OCI-M1 (cell line): ENCODE results near the gene HOXD3.

ENCODE experiments used
- DNase-seq: peaks from one replicate; lab custom pipeline; 2025; lab: John Stamatoyannopoulos, UW

Gene HOXD3

DNA sequence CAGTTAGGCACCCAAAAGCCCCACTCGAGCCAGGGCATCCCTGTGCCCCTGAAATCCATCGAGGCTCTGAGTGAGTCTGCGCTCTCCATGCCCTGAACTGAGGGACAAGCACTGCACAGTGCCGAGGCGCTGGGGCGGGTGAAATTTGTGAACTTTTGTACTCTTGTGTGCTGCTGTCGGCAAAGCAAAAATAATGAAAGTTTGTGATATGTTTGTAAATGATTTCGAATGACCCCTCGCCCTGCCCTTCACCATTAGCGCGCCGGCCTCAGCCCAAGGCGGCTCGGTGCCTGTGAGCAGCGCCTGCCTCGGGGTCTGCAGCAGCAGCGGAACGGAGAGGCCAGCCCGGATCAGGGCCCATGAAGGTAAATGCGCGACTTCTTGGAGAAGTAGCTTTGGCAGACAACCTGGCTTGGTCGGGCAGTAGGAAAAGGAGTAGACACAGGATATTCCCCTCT is 7.6 kb upstream of the HOXD3 start:
- no peak for DNase-seq

DNA sequence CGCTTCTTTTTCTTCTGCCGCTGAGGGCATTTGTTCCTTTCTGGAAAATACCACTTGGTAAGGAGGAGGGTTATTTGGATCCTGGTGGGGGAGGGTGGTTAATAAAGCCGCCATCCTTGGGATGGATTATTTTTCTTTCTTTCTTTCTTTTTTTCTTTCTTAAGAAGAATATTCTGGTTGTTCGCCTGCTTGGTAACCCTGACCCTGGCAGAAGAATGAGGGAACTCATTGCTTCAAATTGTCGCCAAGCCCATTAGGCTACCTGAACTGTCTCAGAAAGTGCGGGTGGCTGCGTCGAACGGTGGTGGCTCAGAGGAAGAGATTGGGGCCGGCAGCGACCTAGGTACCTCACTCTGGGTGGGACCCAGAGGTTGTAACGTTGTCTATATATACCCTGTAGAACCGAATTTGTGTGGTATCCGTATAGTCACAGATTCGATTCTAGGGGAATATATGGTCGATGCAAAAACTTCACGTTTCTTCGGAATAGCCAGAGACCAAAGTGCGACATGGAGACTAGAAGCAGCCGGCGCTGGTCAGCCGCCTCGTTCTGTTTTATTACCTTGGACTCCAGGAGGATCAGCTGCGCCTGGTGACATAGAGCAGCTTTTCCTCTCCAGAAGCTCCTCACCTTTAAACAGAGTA is 7.0 kb upstream of the HOXD3 start:
- DNase-seq = no peak

DNA sequence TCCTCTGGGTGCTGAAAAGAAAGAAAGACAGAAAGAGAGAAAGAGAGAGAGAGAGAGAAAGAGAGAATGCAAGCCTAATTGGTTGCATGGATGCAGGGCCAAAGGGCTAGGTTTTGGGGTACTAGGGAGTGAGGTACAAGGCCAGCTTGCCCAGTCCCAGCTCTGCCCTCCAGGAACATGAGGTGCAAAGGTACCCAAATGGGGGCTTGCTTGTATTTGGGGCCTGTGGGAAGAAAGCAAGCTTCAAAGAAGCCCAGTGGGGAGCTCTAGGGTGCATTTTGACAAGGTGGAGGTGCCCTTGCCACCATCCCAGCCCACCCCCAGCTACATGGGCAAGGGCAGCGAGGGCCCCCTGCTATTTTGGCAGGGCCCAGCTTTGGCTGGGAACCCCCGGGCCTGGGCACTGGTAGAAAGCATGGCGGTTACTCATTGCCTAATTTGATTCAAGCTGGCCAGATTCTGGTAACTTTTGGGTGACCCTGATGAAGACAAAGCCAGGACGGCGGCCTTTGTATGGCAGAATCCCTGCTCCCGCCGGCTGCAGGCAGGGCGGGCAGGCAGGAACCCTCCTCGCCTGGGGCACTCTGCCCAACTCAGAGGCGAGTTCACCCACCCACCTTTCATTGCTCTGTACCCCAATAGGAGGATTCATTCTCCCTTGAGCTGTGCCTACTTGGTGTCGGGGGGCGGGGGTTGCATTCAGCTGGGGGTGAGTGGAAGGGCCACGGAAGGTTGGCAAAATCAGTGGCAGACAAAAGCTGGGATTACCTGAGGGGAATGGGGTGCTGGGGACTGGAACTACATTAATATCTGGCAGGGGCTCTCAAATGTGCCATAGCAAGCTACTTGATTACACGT is 6.3 kb upstream of the HOXD3 start:
- DNase-seq = no peak

DNA sequence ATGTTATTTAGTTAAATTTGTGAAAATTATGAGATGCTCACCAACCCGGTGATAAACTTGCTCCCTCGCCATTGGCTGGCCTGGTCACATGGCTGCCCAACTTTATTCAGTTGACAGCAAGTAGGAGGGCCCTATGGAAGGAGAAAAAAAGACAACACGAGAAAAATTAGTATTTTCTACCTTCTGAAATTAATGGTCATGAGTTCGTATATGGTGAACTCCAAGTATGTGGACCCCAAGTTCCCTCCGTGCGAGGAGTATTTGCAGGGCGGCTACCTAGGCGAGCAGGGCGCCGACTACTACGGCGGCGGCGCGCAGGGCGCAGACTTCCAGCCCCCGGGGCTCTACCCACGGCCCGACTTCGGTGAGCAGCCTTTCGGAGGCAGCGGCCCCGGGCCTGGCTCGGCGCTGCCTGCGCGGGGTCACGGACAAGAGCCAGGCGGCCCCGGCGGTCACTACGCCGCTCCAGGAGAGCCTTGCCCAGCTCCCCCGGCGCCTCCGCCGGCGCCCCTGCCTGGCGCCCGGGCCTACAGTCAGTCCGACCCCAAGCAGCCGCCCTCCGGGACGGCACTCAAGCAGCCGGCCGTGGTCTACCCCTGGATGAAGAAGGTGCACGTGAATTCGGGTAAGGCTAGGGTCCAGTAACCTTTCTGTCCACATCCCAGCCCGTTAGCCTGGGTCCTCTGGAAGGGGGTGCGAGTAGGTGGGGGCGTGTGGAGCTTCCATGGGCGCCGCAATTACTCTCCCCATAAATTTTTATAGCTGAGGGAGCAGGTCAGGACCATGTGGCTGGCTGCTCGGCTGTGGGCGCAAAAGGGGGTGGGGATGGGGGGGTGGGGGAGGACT is 5.4 kb upstream of the HOXD3 start, which contains the start of gene HOXD4:
HOXD4 (plus strand) TSS at position 109 of the 846 bp plus-strand sequence; CDS start at position 193, 84 bp downstream.
- DNase-seq = no peak

DNA sequence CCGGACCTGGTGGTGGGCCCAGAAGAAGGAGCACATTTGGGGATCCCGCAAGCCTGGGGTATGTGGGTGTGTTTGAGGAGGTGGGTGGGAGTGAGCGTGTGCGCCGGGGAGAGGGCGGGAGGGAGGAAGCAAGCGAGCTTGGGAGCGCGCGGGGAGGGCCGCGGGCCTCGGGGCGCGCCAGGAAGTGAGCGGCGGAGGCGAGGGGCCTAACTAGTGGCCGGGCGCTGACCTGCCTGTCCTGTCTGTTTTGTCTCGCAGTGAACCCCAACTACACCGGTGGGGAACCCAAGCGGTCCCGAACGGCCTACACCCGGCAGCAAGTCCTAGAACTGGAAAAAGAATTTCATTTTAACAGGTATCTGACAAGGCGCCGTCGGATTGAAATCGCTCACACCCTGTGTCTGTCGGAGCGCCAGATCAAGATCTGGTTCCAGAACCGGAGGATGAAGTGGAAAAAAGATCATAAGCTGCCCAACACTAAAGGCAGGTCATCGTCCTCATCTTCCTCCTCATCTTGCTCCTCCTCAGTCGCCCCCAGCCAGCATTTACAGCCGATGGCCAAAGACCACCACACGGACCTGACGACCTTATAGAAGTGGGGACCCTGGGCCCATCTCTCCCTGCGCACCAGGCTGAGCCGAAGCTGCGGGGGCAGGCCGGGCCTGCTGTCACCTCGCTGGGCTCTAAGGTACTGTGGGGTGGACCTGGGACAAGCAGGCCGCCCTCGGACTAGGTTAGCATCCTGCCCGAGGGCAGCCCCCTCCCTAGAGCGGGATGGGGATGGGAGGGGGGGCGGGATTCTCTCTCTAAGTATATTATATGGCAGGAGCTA is 4.5 kb upstream of the HOXD3 start:
- DNase-seq = no peak

DNA sequence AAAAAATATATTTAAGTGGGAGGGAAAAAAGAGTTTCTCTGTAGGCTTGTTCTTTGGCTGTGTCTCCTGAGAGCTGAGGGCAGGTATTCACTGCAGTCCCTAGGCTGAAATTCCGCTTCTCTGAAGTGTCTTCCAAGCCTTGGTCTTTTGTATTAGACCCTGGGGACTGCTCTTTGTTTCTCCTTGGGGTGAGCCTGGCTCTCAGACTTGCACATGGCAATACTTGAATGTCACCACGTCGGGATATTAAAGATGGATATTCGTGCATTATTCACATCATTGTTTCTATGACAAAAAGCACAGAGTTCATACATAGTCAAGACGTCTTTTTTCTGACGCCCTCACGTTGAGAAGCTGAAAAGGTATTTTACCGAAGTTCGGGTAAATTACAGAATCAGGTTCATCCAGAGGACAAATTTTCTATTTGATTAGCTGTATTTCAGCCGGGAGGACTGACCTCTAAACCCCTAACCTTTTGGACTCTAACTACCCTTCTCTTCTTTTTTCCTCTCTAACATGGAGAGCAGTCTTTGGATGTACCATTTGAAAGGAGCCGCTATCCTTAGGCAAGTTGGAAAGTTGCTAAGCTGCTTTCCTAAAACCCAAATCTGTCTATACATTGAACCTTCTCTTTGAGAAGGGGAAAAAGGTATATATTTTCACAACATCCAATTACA is 2.4 kb upstream of the HOXD3 start:
- DNase-seq = no peak

DNA sequence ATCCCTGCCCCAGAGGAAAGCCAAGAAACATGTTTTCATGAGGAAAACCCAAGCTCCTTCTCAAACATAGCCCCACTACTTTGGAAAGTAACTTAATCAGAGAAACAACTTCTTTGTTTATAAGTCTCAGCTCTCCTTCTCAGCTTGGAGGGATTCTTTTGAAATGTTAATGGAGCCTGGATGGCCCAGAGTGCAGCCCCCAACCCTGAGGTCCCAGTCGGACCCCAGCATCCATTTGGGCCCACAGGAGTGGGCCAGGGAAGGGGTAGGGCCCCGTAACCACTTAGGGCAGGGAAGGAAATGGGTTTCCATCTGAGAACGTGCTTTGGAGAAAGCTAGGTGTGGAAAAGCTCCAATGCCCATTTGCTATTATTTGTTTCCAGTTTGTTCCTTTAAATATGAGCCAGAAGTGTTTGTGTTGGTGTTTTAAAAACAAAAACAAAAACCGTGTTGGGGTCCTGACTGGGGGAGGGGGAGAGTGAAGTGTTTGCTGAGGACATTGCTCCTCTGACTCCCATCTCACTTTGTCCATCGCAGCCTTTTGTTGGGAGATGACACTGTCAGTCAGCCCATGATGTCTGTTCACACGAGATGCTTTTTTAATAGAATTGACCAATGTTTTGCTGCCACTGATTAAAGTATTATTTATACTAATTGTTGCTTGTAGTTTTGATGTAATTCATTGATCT is 1.6 kb upstream of the HOXD3 start:
- DNase-seq = no peak

DNA sequence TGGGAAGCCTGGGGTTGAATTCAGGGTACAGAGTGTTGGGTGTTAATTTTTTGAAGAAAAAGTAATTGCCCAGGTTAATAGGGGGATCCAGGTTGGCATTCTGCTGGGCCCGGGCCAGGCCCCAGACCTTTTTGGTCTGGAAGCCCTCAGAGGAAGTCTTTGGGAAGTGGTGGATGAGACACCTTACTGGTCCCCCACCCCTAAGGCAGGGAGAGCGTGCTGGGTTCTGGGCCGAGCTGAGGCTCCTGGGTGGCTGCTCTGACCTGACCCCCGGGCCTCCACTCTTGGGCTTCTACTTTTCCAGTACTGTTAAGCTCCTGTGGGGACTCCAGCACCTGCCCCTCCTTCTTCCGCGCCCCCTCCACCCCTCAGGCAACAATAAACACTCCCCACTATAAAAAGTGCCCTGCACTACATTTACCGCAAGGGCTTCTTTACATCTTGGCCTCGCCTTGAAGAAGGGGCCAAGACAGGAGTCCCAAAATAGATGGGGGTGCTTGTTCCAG is 753 bp upstream of the HOXD3 start:
- no peak for DNase-seq

DNA sequence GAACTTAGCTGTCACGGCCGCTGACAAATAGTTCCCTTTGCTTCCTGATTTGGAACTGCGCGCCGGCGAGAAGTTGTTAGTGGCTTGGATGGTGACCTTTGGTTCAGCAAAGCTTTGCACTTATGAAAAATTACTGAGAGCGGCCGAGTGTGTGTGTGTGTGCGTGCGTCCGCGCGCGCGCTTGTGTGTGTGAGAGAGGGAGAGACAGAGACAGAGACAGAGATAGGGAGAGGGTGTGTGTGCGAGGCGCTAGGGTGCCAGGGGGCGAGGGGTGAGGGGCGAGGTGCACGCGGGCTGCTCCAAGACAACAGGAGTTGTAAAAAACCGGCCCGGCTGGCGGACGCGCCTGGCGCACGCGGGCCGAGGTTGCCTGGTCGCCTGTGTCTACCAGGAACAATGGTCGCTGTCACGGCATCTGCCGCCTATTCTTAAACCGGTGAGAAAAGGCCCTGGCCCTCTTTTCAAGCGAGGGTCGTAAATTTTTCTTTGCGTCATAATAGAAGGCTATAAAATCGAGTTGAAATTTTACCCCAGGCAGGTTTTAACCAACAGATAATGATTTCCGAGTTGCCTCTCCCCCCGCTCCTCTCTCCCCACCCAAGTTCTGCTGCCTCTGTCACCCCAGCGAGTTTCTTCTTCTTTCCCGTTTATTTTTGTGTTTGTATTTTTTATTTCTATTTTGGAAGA is 535 bp downstream of the HOXD3 start:
- no peak for DNase-seq

DNA sequence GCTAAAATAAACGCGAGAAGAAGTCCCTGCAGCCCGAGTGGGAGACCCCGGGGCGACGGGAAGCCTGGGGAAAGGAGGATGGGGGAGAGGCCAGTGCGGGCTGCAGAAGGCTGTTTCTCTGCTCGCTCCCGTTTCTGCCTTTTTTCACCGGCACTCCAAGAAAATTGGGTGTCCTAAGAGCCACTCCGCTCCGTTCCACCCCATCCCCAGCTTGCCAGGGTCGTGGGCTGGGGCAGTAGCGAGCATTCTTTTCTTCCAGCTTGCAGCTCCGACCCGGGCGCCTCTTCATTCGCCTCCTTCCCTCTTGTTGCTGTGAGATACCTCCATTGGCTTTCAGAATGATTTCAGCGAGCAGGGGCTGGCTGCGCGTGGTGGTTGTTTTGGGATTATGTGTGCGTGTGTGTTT is 1.1 kb downstream of the HOXD3 start:
- no peak for DNase-seq

DNA sequence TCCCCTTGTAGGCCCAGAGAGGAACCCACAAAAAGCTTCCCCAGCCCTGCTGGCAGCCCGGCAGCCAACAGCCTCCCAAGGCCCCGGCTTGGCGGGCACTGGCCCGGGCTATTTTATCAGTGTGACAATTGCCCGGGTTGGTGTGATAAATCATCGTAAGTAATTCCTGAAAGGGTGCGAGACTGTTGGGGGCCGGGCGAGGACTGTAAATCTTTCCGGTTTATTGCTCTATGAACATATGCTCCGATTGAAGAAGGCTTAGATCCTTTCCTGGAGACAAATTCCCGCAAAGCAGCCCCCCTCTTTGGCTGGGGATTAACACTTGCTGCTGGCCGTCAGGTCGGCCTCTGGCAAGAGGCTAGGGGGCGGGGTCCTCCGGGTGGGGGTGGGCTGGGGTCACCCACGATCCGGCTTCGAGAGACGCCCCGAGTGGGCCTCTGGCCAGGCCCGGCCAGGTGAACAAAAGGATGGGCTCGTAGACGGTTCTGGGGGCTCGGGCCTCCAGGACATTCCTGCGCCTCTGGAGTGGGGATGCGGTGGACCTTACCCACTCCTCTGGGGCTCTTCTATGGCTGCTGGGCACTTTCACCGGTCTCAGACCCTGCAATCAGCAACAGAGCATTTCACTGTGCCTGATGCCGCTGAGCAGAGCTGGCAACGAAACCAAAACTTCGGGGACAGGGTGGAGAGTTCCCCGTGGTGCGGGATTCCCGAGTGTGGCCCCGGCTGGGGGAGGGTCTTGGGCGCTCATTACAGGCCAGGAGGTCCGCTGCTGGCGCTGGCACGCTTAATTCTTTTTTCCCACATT is 2.0 kb downstream of the HOXD3 start:
- DNase-seq = no peak

DNA sequence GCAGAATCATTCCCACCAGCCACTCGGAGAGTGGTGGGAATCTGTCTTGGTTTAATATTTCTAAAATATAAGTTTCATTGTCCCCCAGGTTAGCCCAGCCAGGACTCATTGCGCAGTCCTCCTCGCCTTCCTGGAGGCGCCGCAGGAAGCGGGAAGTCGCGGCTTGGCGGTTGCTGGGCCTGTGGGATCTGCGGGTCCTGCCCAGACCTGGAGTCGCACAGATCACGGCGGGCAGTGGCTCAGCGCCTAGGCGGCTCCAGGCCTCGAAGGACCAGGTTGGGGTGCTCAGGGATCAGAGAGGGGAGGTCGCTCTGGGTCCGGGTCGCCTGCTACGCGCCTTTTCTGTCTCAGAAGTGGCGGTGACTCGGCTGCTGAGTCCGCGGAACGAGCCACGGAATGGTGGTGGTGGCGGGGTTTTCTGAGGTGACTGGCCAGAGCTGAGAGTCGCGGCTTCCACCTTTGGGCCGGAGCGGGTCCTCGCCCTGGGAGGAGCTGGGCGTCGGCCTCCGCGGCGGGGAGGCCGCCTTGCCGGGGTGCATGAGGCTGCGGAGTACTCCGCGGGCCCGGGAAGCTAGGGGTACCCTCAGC is 2.6 kb downstream of the HOXD3 start:
- no peak for DNase-seq

DNA sequence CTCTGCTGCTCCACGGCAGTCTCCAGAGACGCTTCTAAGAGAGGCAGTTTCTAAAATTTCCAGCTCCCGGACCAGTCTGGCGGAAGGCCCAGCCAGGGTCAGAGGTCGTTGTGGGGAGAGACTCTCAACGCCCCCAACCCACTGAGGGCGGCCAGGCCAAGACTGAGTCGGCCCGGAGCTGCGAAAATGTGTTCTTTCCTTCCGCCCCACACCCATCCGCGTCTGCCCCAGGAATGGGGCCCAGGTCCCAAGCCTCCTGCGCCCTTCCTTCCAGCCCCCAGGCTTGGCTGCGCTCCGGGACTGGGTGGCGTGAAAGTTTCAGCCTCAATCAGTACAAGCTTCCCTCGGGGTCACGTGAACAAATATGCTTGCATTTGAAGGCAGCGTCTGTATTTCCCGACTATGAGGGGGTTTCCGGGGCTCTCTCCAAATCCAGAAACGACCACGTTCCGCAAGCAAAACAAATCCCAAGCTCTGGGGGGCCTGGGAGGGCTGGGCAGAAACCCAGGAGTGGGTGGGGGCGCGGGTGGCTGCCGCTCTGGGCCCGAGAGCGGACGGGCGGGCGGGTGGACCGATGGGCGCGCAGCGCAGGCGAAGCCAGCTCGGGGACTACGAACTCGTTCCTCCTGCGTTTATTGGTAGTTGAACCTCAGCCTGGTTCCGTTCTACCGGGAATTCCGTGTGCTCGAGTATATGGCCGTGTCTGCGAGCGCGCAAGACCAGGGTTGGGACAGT is 3.3 kb downstream of the HOXD3 start:
- DNase-seq = no peak

DNA sequence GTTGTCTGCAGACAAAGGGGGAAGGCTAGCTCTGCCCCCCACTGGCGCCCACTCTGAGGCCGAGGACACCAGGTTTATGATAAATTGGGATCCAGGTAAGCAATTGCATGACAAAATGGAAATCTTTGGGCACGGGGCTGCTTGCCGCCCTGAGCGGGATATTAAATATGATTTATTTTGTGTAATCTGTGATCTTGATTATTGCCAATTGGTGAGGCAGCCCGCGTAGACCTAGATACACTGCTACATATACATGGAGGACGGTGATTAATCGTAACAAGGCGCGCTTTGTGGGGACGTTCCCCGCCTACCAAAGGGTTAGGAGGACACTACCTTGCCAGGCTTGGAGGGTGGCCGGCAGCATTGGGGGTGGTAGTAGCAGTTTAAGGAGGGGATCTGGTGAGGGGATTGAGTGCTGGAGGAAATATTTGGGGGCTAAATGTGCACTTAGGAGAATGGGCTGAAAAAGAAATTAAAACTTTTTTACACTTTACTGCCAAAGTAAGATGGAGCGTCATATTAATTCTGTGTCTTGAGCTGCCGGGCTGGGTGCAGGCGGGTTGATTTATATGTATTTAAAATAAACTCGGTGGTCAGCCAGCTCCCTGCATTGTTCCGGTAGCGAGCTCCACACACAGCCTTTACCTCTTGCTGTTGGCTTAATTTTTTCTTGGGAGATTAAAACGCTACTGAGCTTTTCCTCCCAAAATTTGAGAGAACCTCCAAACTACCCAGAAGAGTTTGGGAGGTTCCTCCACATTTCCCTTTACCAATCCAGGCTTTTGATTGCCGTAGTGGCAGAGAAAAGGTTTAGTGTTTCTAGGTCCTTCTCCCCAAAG is 4.1 kb downstream of the HOXD3 start:
- no peak for DNase-seq

DNA sequence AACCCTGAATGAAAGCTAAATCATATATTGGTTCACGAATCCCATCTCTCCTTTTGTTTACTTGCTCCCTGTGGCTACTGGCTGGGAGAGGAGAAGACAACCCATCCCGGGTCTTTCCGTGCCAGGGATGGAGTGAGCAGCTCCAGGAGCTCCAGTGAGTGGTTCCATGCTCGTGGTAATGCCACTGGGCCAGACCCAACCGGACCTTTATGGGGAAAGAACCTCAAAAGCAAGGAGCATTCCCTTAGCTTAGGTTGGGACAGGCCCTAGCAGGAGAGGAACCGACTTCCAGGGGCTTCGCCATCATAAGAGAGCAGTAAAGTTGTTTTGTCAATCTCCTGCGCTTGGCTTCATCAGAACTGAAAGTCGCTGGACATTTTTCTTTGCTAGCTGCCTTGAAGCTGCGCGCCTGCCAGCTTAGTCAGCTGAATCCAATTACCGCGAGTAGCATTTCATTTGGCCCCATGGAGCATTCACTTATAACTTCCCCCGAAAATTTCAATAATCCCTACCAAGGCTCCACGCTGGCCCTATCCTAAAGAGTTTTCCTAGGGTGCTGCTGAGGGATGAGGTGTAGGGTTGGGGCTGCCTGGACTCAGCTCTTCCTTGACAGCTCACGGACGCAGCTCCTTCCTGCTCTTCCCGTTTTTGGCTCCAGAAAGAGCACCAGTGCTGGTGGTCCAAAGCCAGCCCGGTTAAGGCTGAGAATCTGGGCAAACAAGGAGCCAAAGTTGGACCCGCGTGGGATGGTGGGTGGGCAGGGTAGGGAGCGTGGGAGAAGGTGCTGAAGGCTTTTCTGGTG is 4.9 kb downstream of the HOXD3 start:
- DNase-seq = no peak
